ENCODE measurements around the gene PRKCA.

Gene PRKCA

DNA sequence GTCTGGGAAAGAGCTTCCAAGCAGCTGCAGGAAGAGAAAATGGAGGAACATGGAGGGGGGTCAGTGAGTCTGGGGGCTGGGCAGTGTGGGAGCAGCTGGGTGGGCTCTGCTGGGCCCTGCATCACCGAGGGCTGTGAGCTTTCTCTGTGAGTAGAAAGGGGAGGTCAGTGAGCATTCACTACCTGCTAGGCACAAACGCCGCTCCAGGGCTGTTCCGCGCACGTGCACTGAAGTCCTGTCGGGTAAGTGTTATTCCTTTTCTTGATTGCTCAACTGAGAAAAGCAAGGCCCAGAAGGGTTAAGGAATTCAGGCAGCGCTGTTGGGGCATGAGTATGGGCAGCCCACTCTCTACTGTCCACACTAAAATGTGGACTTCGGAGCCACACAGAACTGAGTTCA lies 537.2 kb downstream of the PRKCA start:
- DNase-seq (ENCODE audit: low spot score) = no peak

GRCh38 chr17:66840061-66840460 lies 537.6 kb downstream of the PRKCA start:
- no peak for DNase-seq (ENCODE audit: low spot score)

GRCh38 chr17:66841328-66841727 lies 538.9 kb downstream of the PRKCA start:
- no peak for DNase-seq (ENCODE audit: low spot score)

DNA sequence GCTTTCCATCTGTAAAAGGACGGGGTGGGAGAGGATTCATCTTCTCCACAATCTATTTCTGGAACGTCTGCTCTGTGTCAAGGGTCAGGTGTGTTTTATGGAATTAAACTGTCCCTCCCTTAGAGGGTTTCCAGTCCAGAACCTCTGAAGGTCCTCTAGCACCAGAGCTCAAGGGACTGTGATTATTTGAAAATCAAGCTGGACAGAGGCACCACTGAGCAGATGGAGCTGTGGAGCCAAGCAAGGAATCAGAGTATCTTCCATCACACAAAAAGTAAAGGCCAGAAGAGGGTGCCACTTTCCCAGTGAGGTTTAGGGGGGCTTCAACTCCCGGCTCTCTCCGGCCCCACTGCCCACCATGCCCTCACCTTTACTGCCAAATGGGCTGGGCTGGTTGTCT lies 539.3 kb downstream of the PRKCA start:
- DNase-seq (ENCODE audit: low spot score) = no peak

DNA sequence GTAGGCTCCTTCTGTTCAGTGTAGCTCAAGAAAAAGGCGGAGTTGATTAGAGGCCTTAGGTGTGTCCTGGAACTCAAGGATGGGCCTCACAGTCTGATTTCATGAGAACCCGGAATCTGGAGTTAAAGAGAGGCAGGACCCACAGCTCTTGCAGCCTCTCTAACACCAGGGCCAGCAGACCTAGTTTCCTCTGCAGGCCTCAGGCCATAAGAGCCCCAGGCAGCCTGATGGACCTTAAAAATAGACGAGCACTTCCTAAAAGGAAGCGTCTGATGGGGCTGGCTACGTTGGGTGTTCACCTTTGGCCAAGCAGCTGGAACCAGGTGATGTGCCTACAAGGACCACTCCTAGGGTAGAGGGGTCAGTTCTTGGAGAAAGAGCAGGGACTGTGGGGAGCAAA lies 540.1 kb downstream of the PRKCA start:
- DNase-seq (ENCODE audit: low spot score) = no peak

GRCh38 chr17:66842959-66843358 lies 540.5 kb downstream of the PRKCA start:
- DNase-seq (ENCODE audit: low spot score) = peak; percentile 15

DNA sequence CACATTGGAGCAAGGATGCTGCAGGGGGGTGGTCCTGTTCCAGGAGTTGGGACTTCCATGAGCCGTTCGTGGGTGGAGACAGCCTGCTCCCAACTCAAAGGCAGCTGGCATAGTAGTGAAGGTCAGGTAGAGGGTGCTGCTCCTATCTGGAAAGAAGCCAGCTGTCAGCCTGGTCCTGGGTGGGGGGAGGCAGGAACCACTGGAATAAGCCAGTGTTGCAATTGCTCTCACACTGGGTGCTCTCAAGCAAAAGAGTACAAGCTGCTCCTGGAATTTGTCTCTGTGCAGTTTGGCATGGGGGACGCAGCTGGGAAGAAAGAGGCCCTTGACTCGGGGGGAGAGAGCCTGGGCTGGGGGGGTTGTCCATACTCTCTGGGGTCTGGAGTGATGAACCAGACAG lies 541.2 kb downstream of the PRKCA start:
- peak; percentile 20 for DNase-seq (ENCODE audit: low spot score)

GRCh38 chr17:66847704-66848103 lies 545.3 kb downstream of the PRKCA start:
- no peak for DNase-seq (ENCODE audit: low spot score)

- DNase-seq (ENCODE audit: low spot score) = no peak
Measured at GRCh38 chr17:66848496-66848895, 546.1 kb downstream of the PRKCA start.

DNA sequence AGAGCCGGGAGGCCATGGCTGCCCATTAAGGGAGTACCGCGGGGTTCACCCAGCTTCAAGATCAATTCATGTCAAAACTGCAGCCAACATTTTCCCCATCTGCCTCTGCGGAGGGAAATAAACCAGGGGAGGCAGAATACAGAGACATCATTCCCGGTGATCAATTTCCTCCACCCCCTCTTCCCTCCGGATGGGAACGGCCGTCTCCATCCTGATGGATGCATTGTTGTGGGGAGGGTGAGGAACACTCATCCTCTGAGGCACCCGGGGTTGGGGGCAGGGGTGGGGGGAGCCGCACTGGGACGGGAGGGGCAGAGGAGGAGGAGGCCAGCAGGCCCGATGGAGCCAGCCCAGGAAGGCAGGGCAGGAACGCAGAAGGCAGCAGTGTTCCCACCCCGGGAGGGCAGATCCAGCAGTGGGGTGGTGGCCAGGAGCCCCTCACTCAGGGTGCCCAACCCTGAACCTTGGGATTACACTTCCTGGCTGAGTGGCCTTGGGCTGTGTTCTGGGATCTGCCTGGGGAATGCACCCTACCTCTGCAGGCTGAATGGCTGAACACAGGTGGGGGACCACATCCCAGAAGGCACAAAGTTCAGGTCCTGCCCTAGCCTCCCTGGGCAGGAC lies 546.7 kb downstream of the PRKCA start:
- DNase-seq (ENCODE audit: low spot score) = no peak

- no peak for DNase-seq (ENCODE audit: low spot score)
Measured at GRCh38 chr17:66849851-66850580, 547.6 kb downstream of the PRKCA start.

GRCh38 chr17:66850692-66851091 lies 548.3 kb downstream of the PRKCA start:
- no peak for DNase-seq (ENCODE audit: low spot score)

DNA sequence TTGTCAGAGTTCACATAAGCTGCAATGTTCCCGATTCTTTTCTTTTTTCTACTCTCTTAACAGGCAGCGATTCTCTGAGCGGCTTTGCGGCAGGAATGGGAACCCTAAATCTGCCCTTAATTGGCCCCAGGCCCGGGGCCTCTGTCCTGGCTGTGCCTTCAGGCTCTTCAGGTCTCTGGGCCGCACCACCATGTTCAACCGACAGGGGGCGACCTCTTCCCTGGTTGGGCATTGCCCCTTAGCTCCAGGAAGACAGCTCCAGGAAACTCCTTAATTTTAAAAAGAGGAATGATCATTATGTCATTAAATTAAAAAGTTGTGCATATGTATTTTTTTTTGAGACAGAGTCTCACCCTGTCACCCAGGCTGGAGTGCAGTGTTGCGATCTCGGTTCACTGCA lies 552.8 kb downstream of the PRKCA start:
- DNase-seq (ENCODE audit: low spot score) = no peak

DNA sequence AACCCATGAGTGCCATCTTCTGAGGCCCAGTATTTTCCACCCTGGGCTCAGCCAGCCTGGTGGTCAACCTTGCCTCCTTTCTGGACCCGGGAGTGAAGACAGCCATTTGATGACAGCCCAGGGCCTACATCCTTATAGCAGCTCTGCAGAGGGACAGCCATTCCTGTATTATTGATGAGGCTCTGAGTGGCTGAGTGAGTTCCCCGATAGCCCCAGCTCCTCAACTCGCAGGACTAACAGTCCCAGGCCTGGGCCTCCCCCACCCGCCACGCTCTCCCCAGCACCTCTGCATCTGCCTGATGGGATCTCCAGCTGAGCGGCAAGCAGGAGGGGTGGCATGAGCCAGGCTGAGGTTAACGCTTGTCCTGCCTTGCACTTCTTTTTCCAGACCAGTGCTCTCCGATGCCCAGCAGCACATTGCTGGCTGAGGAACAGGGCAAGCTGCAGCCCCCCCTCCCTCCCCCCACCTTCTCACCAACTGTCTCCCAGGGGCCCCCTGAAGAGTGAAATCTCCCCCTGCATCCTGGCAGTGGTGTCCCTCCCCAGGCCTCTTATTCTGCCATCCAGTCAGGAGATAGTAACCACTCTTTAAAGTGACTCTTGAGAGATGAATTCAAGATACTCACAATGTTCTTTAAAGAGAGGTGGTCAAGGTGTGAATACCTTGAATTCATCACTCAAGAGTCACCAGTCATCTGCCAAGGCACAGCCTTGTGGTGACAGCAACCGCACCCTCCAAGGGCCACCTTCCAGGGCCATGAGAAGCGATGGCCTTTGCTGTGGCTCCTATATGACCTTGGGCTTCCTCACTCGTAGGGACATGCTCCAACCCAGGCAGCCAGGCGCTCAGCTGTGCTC lies 556.0 kb downstream of the PRKCA start:
- DNase-seq (ENCODE audit: low spot score) = no peak

- no peak for DNase-seq (ENCODE audit: low spot score)
Measured at GRCh38 chr17:66859353-66859752, 556.9 kb downstream of the PRKCA start.

GRCh38 chr17:66860204-66860603 lies 557.8 kb downstream of the PRKCA start:
- DNase-seq (ENCODE audit: low spot score) = no peak
